ENCODE results near the gene FPGT. TPM values are rescaled to one million over a fixed set of nuclear protein-coding genes. Genes with fewer than 3 reads are reported as not detected.

Gene FPGT
- total and polyA plus RNA-seq, 2 of the 4 experiments (the other 2 are of a cell fraction), result 9.4 to 13.3 TPM

DNA sequence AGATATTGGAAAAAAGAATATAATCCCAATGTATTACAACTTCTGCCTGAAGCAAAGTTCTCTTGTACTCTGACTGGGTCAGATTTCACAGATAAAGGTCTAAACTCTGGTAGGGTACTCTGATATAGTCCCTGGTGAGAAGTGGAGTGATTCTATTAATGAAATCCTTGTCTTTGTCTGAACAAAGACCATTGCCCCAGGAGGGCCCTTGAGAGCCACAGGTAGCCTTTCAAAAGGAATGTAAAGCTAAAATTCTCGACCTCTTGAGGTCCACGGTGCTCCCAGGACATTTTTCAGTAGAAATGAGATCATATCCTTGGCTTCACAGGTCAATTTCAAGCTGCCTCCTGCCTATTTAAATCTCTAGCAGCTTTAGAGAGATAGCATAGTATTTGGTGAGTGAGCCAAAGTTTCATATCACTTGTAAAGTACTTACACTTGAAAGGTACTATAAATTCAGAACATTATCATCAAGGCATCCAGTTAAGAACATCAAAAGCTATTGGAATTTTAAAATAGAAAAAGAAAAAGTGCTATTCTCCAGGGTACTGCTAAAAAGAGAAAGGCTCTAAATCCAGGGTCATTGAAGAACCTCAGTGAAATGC lies 47.2 kb downstream of the FPGT start:
- intact Hi-C loops (cut with micrococcal nuclease) (no loop called here), in situ Hi-C loops (cut with MboI; ENCODE audit: low sequenced_read_pairs) (no loop called here), dilution Hi-C loops (cut with HindIII; ENCODE audit: low sequenced_read_pairs, unreplicated experiment) (no loop called here)
- H2AK5ac ChIP-seq (ENCODE audit: low read depth, low read length), result no peak overlapping the region
- no peak overlapping the region for H3K4ac ChIP-seq (ENCODE audit: low read depth, low read length)
- H2BK15ac ChIP-seq (ENCODE audit: low read depth, low read length), result no peak overlapping the region
- DNase-seq (no peak), ATAC-seq (ENCODE audit: low read depth) (no peak)
- H3K14ac ChIP-seq (replicated peaks; ENCODE audit: low read depth, low read length), result no peak overlapping the region
- no peak overlapping the region for H3K18ac ChIP-seq (ENCODE audit: low read depth, low read length)
- H3K4me1 ChIP-seq (ENCODE audit: control insufficient read depth, insufficient read depth, low read length), result peaks cover 2% of the 10 kb centered on the region; the same call in 1 of the 2 replicates
- no TSS peak for BruUV-seq (replicated peaks)
- H2AFZ ChIP-seq (replicated peaks; ENCODE audit: low read length, poor library complexity), result no peak overlapping the region
- no peak overlapping the region for H3K4me2 ChIP-seq (ENCODE audit: low read depth, low read length)
- no peaks in the 10 kb centered on the region for H3K9me1 ChIP-seq (ENCODE audit: insufficient read depth, low read length)
- no peak overlapping the region for H4K91ac ChIP-seq (ENCODE audit: insufficient read depth, low read depth, low read length)
- H2AK9ac ChIP-seq (replicated peaks; ENCODE audit: low read depth, low read length, poor library complexity), result no peak overlapping the region
- no peak overlapping the region for H3K56ac ChIP-seq (ENCODE audit: extremely low read depth, insufficient read depth, low read length)
- H3K9me3 ChIP-seq (ENCODE audit: control insufficient read depth, insufficient read depth, low read length), result peaks cover 3% of the 10 kb centered on the region; the same call in 1 of the 2 replicates
- H2BK5ac ChIP-seq (ENCODE audit: low read depth, low read length, poor library complexity, severe bottlenecking), result no peak overlapping the region
- no peak overlapping the region for H3K23ac ChIP-seq (ENCODE audit: low read depth, low read length)
- no peaks in the 10 kb centered on the region for H4K20me1 ChIP-seq (ENCODE audit: insufficient read depth, low read length)
- no peak overlapping the region for H4K8ac ChIP-seq (ENCODE audit: low read depth in 2 of 2, low read length in 2 of 2)
- no peak overlapping the region for H3K27ac ChIP-seq (ENCODE audit: insufficient read depth, low read length)
- no peak overlapping the region for H4K5ac ChIP-seq (ENCODE audit: low read depth, low read length)
- no peak overlapping the region for H2BK20ac ChIP-seq (ENCODE audit: low read depth, low read length)
- no peak overlapping the region for H2BK120ac ChIP-seq (ENCODE audit: low read depth, low read length)
- ChIA-PET POLR2A (ENCODE audit: unreplicated experiment) (no interaction called here), CTCF (interaction anchor here (0.6 kb wide), 1 partner anchor 10 kb away, joined by 3 read pairs; the partner anchor contains the start of gene TNNI3K)
- H3K9ac ChIP-seq (ENCODE audit: low read depth, low read length), result no peak overlapping the region
- TF ChIP-seq NFE2L2 (IDR thresholded peaks at IDR 0.05; ENCODE audit: low read depth, low read length) (no peak), SMC3 (IDR thresholded peaks at IDR 0.05; ENCODE audit: low read depth, low read length) (no peak), FOS (IDR thresholded peaks at IDR 0.05; ENCODE audit: low read depth, low read length) (no peak), POLR2A (IDR thresholded peaks at IDR 0.05; ENCODE audit: low read depth, low read length) (no peak), CEBPB (IDR thresholded peaks at IDR 0.05; ENCODE audit: low read depth, low read length) (no peak), USF2 (IDR thresholded peaks at IDR 0.05; ENCODE audit: low read depth, low read length) (no peak), BHLHE40 (IDR thresholded peaks at IDR 0.05; ENCODE audit: low read depth, low read length) (no peak), RCOR1 (IDR thresholded peaks at IDR 0.05; ENCODE audit: insufficient replicate concordance, low read length) (no peak), CHD1 (IDR thresholded peaks at IDR 0.05; ENCODE audit: low read depth, low read length) (no peak), MAFK (IDR thresholded peaks at IDR 0.05; ENCODE audit: low read depth, low read length) (no peak), RAD21 (IDR thresholded peaks at IDR 0.05; ENCODE audit: low read length) (no peak), MXI1 (IDR thresholded peaks at IDR 0.05; ENCODE audit: borderline replicate concordance, low read depth, low read length) (no peak)
- TF ChIP-seq, protein P1, sequence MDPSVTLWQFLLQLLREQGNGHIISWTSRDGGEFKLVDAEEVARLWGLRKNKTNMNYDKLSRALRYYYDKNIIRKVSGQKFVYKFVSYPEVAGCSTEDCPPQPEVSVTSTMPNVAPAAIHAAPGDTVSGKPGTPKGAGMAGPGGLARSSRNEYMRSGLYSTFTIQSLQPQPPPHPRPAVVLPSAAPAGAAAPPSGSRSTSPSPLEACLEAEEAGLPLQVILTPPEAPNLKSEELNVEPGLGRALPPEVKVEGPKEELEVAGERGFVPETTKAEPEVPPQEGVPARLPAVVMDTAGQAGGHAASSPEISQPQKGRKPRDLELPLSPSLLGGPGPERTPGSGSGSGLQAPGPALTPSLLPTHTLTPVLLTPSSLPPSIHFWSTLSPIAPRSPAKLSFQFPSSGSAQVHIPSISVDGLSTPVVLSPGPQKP (IDR thresholded peaks at IDR 0.05; ENCODE audit: borderline replicate concordance, low read depth, low read length), result no peak
- H3K36me3 ChIP-seq (ENCODE audit: control insufficient read depth, insufficient read depth, low read length), result no peaks in the 10 kb centered on the region
- no peaks in the 10 kb centered on the region for H3K27me3 ChIP-seq (ENCODE audit: control insufficient read depth, insufficient read depth, low read length)
- no peak overlapping the region for H3K4me3 ChIP-seq (ENCODE audit: insufficient read depth, low read depth, low read length)
- H3K79me1 ChIP-seq (ENCODE audit: low read depth in 1 of 2, low read length in 2 of 2), result no peaks in the 10 kb centered on the region
- WGBS, 2 experiments (ENCODE audit: extremely low coverage in 2 of 2, insufficient read length in 1 of 2), result no CpG with 5 or more reads among the region's 2 CpGs
